Mucosa of rectum (tissue), 2 donors: ENCODE results near the gene GTF2F2.

ENCODE experiments used
- H3K27ac ChIP-seq, 2 donors: one replicate each; pipeline ENCODE4 v1.7.0; 2013; ENCODE audit warnings: inconsistent platforms in 2 of 2, low read depth in 2 of 2, low read length in 2 of 2
- H3K27me3 ChIP-seq, 2 donors: one replicate each; pipeline ENCODE4 v1.7.0; 2013; ENCODE audit warnings: low read length in 2 of 2; ENCODE audit not compliant: control insufficient read depth in 2 of 2, insufficient read depth in 2 of 2
- H3K36me3 ChIP-seq, 2 donors: one replicate each; pipeline ENCODE4 v1.7.0; 2013; ENCODE audit warnings: low read length in 2 of 2; ENCODE audit not compliant: control insufficient read depth in 2 of 2, insufficient read depth in 2 of 2
- H3K4me1 ChIP-seq, 2 donors: one replicate each; pipeline ENCODE4 v1.7.0; 2013; ENCODE audit warnings: low read length in 2 of 2, mild to moderate bottlenecking in 1 of 2; ENCODE audit not compliant: control insufficient read depth in 2 of 2, insufficient read depth in 2 of 2
- H3K4me3 ChIP-seq, 2 donors: one replicate each; pipeline ENCODE4 v1.7.0; 2013; ENCODE audit warnings: low read length in 2 of 2
- H3K9ac ChIP-seq, 2 donors: one replicate each; pipeline ENCODE4 v1.7.0; 2013; ENCODE audit warnings: low read length in 2 of 2, low read depth in 1 of 2, mild to moderate bottlenecking in 1 of 2
- H3K9me3 ChIP-seq, 2 donors: one replicate each; pipeline ENCODE4 v1.7.0; 2013; ENCODE audit warnings: low read length in 2 of 2; ENCODE audit not compliant: control insufficient read depth in 2 of 2
- donor health status: healthy.
- donor health status: Normal muscosa, but diverticular disease.

GTF2F2 gene

GRCh38 chr13:45194081-45194939, 74.0 kb downstream of the GTF2F2 start:
- no peak overlapping the region for H3K9ac ChIP-seq
- no peaks in the 10 kb centered on the region for H3K27me3 ChIP-seq
- H3K4me1 ChIP-seq = no peaks in the 10 kb centered on the region
- H3K9me3 ChIP-seq = no peaks in the 10 kb centered on the region
- H3K27ac ChIP-seq = no peak overlapping the region
- no peaks in the 10 kb centered on the region for H3K36me3 ChIP-seq
- no peak overlapping the region for H3K4me3 ChIP-seq

- Histone ChIP-seq H3K9ac (no peak overlapping the region), H3K4me3 (no peak overlapping the region), H3K27ac (no peak overlapping the region), H3K9me3 (no peaks in the 10 kb centered on the region), H3K27me3 (no peaks in the 10 kb centered on the region), H3K36me3 (no peaks in the 10 kb centered on the region), H3K4me1 (no peaks in the 10 kb centered on the region)
These were observed 75.1 kb downstream of the GTF2F2 start for GRCh38 chr13:45195421-45195820.

- no peaks in the 10 kb centered on the region for H3K36me3 ChIP-seq
- no peak overlapping the region for H3K27ac ChIP-seq
- no peaks in the 10 kb centered on the region for H3K27me3 ChIP-seq
- H3K4me1 ChIP-seq = no peaks in the 10 kb centered on the region
- no peak overlapping the region for H3K9ac ChIP-seq
- no peaks in the 10 kb centered on the region for H3K9me3 ChIP-seq
- H3K4me3 ChIP-seq = no peak overlapping the region
These were observed 75.8 kb downstream of the GTF2F2 start for GRCh38 chr13:45196096-45196495.

- H3K27ac ChIP-seq = no peak overlapping the region
- H3K9ac ChIP-seq = no peak overlapping the region
- no peaks in the 10 kb centered on the region for H3K27me3 ChIP-seq
- no peak overlapping the region for H3K4me3 ChIP-seq
- no peaks in the 10 kb centered on the region for H3K9me3 ChIP-seq
- H3K4me1 ChIP-seq = no peaks in the 10 kb centered on the region
- H3K36me3 ChIP-seq = no peaks in the 10 kb centered on the region
These were observed 76.3 kb downstream of the GTF2F2 start for GRCh38 chr13:45196622-45197021.

GRCh38 chr13:45198041-45198440, 77.7 kb downstream of the GTF2F2 start:
- Histone ChIP-seq H3K36me3 (no peaks in the 10 kb centered on the region), H3K27me3 (no peaks in the 10 kb centered on the region), H3K4me1 (no peaks in the 10 kb centered on the region), H3K9ac (no peak overlapping the region), H3K27ac (no peak overlapping the region), H3K9me3 (no peaks in the 10 kb centered on the region), H3K4me3 (no peak overlapping the region)

GRCh38 chr13:45198924-45199323, 78.6 kb downstream of the GTF2F2 start:
- Histone ChIP-seq H3K9ac (no peak overlapping the region), H3K27ac (no peak overlapping the region), H3K27me3 (no peaks in the 10 kb centered on the region), H3K36me3 (no peaks in the 10 kb centered on the region), H3K4me1 (no peaks in the 10 kb centered on the region), H3K4me3 (no peak overlapping the region), H3K9me3 (no peaks in the 10 kb centered on the region)

- no peaks in the 10 kb centered on the region for H3K36me3 ChIP-seq
- no peak overlapping the region for H3K4me3 ChIP-seq
- no peaks in the 10 kb centered on the region for H3K9me3 ChIP-seq
- H3K27ac ChIP-seq = no peak overlapping the region
- no peak overlapping the region for H3K9ac ChIP-seq
- no peaks in the 10 kb centered on the region for H3K27me3 ChIP-seq
- no peaks in the 10 kb centered on the region for H3K4me1 ChIP-seq
These were observed 79.4 kb downstream of the GTF2F2 start for GRCh38 chr13:45199711-45200110.

GRCh38 chr13:45200701-45201232, 80.5 kb downstream of the GTF2F2 start, which contains the start of gene KCTD4:
KCTD4 (minus strand) TSS chr13:45201045; CDS start chr13:45194567, 6,478 bp downstream.
- no peaks in the 10 kb centered on the region for H3K9me3 ChIP-seq

GRCh38 chr13:45205124-45205523, 84.8 kb downstream of the GTF2F2 start:
- peaks cover 0 to 6% of the 10 kb centered on the region in 2 donors for H3K36me3 ChIP-seq
- H3K27ac ChIP-seq = no peak overlapping the region

More at GRCh38 chr13:45200701-45201232, 80.5 kb downstream of the GTF2F2 start, which contains the start of gene KCTD4:
- H3K27ac ChIP-seq = no peak within 1 kb of the TSS
- no peaks in the 10 kb centered on the region for H3K4me1 ChIP-seq
- H3K27me3 ChIP-seq = no peaks in the 10 kb centered on the region
- H3K9ac ChIP-seq = no peak within 1 kb of the TSS
- H3K4me3 ChIP-seq = no peak within 1 kb of the TSS
- no peaks in the 10 kb centered on the region for H3K36me3 ChIP-seq

GRCh38 chr13:45206340-45206739, 86.0 kb downstream of the GTF2F2 start:
- H3K36me3 ChIP-seq = peaks cover 0 to 8% of the 10 kb centered on the region in 2 donors
- H3K9me3 ChIP-seq = no peaks in the 10 kb centered on the region
- H3K4me1 ChIP-seq = peaks cover 3 to 9% of the 10 kb centered on the region in 2 donors
- H3K27ac ChIP-seq = no peak overlapping the region
- no peak overlapping the region for H3K9ac ChIP-seq
- H3K27me3 ChIP-seq = no peaks in the 10 kb centered on the region
- H3K4me3 ChIP-seq = no peak overlapping the region

More at GRCh38 chr13:45205124-45205523, 84.8 kb downstream of the GTF2F2 start:
- Histone ChIP-seq H3K4me3 (no peak overlapping the region), H3K9me3 (no peaks in the 10 kb centered on the region), H3K9ac (no peak overlapping the region), H3K27me3 (no peaks in the 10 kb centered on the region), H3K4me1 (peaks cover 3 to 9% of the 10 kb centered on the region in 2 donors)
